CD4-positive, alpha-beta T cell treated with Interleukin-4 for 1 hour (primary cell): ENCODE measurements around the gene TDRD5.

ENCODE experiments used
- DNase-seq, 2 donors: peaks; one replicate each; pipeline ENCODE4 v3.0.0-alpha.2; 2020 to 2022

TDRD5 gene, protein sequence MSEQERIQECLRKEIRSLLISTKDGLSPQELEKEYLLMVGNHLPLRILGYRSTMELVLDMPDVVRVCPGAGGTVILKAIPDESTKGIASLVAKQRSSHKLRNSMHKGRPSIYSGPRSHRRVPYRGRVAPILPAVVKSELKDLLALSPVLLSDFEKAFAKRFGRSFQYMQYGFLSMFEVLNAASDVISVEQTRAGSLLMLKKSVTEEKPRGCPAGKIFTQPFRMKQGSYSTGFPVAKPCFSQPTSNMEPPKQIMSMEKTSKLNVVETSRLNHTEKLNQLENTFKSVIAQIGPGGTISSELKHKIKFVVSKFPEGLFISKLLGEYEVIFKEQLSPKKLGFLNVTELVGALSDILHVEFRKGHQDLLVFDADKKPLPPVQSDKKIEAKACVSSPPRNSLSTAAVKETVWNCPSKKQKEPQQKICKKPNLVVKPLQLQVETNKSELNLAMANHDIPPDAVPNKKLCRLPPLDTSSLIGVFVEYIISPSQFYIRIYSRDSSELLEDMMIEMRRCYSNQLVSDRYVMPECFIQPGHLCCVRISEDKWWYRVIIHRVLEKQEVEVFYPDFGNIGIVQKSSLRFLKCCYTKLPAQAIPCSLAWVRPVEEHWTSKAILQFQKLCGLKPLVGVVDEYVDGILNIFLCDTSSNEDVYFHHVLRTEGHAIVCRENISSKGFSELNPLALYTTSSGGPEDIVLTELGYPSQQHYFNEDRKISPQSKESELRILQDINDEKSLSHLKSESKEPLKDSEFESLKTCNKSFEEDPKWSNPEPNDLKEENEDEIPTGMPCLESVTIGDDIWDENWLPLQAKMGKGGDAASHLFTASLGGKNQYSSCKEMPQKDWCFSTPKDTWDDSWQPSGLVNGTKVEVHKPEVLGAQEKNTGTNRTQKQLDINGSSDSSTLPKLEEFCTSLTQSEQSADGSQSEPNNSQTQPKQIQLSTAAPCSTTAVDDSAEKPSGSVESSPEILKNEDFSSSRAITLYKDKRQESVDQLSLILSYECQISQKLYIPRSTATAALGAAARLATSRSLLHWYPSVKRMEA

DNA sequence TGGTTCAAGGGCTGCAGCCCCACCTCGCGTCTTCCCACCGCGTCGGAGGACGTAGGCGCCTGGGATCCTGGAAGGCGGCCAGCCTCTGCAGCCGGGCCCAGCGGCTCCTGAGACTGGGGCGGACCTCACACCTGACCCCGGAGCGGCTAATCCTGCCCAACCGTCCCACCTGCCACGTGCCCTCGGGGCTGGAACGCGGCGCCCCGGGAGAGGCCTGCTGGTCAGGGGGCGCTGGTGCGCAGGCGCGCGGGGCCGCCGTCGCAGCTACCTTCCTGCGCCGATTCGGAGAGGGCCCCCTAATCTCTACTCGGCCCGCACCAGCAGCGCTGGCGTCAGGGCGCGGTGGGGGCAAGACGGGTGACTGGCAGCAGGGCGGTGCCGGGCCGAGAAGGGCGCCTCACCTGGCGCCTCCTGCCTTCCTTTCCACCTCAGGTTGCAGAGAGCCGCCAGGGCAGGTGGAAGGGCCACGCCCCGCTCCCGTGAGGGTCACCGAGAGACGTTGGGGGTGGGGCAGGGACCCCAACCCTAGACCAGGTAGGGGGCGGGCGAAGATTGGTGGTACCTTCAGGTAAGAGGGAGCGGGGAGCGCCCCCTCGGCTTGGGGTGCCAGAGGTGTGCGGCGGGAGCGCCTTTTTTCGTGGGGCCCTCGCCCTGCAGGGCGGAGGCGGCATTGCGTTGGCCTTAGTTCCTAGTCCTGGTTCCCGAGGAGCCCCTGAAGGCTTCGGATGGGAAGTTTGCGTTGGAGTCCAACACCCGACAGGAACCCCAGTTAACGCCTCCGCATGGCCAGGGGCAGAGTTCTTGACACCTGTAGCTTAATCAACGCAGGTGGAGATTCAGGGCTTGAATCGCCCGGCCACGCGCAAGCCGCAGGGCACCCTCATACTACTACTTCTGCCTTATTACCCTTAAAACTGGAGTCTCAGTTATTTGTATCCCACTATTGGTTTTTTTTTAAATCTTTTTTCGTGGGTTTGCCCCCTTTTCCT is at the start of gene TDRD5:
TDRD5 (plus strand) TSS at position 241 of the 989 bp plus-strand sequence. CDS start 784 bp downstream, outside the sequence.
- no peak for DNase-seq

GRCh38 chr1:179545321-179545720 is 46.3 kb upstream of the TDRD5 start:
- DNase-seq = no peak

- no peak for DNase-seq
These were observed 44.6 kb upstream of the TDRD5 start for GRCh38 chr1:179547021-179547535.

- DNase-seq = no peak
These were observed 42.8 kb upstream of the TDRD5 start for GRCh38 chr1:179548666-179549367.

- no peak for DNase-seq
These were observed 42.3 kb upstream of the TDRD5 start for GRCh38 chr1:179549368-179549700.

DNA sequence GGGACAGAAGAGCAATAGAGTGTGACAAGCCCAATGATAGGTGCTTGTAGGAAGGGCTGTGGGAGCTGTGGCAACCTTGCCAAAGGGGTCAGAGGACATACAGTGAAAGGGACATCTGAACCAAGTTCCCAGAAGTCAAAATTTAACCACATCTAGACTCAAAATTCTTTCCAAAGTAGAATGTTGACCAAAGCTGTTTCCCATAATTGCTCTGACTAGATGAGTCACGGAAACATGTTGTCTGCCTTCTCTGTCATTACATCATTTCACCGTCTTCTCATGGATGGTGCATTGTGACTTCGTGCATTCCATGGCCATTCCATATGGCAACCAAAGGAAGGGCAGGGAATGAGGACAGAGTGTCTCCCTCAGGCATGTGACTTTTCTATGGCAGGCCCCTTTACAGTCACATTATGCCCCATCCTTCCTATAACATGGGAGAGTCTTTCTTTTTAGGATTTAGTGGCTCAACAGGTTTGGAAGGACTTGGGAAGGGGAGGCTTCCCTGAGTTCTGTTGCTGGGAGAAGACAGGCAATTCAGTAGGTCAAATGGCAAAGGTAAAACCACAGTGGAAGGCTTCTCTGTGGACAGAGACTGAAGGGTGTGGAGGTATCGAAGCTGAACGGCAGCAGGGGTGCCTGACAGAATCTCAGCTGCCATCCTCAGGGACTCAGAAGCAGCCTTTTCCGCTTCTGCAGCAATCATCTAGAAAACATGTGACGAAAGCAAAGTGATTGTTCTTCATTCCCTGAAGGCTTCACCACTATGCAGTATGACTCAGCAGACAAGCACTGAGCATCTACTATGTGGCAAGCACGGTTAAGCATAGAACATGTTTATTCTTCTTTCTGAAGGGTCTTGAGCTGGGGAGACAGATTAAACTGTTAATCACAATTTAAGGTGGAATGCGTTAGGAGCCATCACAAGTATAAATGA is 40.6 kb upstream of the TDRD5 start:
- DNase-seq = no peak

GRCh38 chr1:179554427-179554826 is 37.2 kb upstream of the TDRD5 start:
- DNase-seq = no peak

GRCh38 chr1:179558078-179558477 is 33.6 kb upstream of the TDRD5 start:
- no peak for DNase-seq

GRCh38 chr1:179575497-179576314 is 15.9 kb upstream of the TDRD5 start, which contains the start of gene NPHS2:
NPHS2 (minus strand) TSS chr1:179575948; CDS start chr1:179575864, 84 bp downstream.
- DNase-seq = no peak

- no peak for DNase-seq
These were observed 15.1 kb upstream of the TDRD5 start for GRCh38 chr1:179576509-179576908.

DNA sequence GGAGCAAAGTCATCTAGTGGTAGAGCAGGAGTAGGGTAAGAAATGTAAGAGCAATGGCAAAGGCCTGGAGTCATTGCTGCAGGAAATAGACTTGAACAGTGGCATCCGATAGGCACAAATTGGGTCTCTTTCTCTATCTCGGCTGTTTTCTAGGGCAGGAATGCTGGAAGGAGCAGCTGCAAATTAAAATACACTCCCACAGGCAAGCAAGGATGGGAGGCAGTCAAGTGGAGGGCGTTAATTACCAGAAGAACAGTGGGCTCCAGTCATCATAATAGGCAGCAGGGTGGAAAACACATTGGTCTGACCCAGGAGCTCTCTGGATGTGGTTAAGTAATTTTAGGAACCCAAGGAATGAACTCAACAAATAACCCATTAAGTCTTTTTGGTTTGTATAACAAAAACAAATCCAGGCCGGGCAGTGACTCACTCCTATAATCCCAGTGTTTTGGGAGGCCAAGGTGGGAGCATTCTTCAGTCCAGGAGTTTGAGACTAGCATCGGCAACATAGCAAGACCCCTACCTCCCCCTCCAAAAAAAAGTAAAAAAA is 7.8 kb upstream of the TDRD5 start:
- DNase-seq = no peak

GRCh38 chr1:179586107-179586823 is 5.4 kb upstream of the TDRD5 start:
- no peak for DNase-seq

GRCh38 chr1:179587336-179587735 is 4.3 kb upstream of the TDRD5 start:
- DNase-seq = no peak

GRCh38 chr1:179588425-179589024 is 3.1 kb upstream of the TDRD5 start:
- no peak for DNase-seq

- DNase-seq = no peak
These were observed 2.1 kb upstream of the TDRD5 start for GRCh38 chr1:179589509-179589908.

GRCh38 chr1:179590671-179591070 is 961 bp upstream of the TDRD5 start:
- DNase-seq = no peak

- DNase-seq = no peak
These were observed 410 bp upstream of the TDRD5 start for GRCh38 chr1:179591253-179591591.

DNA sequence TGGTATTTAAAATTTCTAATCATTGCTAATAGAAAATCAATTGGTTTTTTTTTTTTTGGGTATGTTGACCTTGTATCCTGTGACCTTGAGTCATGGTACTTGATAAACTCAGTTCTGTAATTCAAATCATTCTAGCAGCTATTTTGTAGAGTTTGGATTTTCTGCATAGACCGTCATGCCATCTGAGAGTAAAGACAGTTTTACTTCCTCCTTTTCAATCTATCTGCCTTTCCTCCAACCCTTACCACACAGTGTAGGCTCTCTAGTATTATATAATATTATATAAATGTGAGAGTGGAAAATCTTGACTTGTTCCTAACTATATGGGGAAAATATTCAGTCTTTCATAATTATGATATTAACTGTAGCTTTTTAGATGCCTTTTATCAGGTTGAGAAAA is 7.0 kb downstream of the TDRD5 start:
- no peak for DNase-seq
